Activated CD4-positive, alpha-beta T cell treated with anti-CD3 and anti-CD28 coated beads, Interleukin-2, amount 50 U/mL, for 16 hours (primary cell): ENCODE measurements around the gene NBPF19.
"Not testable (repeated sequence)": the region's sequence is repeated elsewhere in the genome, so short reads cannot be mapped to it uniquely, and the experiment has no call there.

Experiments
- DNase-seq: peaks from one replicate; pipeline ENCODE4 v3.0.0-alpha.2; 2020

NBPF19 gene

GRCh38 chr1:149474745-149475144 is at the start of gene NBPF19:
TSS of gene NBPF19 (plus strand) at chr1:149475045. CDS start at chr1:149475933, 888 bp downstream.
- not testable (repeated sequence) for DNase-seq

GRCh38 chr1:149428317-149428716 is 46.5 kb upstream of the NBPF19 start:
- not testable (repeated sequence) for DNase-seq

- not testable (repeated sequence) for DNase-seq
Observed at GRCh38 chr1:149445451-149445850, 29.4 kb upstream of the NBPF19 start.

GRCh38 chr1:149452196-149452595 is 22.6 kb upstream of the NBPF19 start:
- not testable (repeated sequence) for DNase-seq

- DNase-seq = not testable (repeated sequence)
Observed at GRCh38 chr1:149452652-149453051, 22.2 kb upstream of the NBPF19 start.

GRCh38 chr1:149558350-149558825 is 83.5 kb downstream of the NBPF19 start:
- peak; percentile 82 for DNase-seq

- not testable (repeated sequence) for DNase-seq
Observed at GRCh38 chr1:149561806-149562205, 87.0 kb downstream of the NBPF19 start.

- DNase-seq = not testable (repeated sequence)
Observed at GRCh38 chr1:149565485-149565884, 90.6 kb downstream of the NBPF19 start.

- not testable (repeated sequence) for DNase-seq
Observed at GRCh38 chr1:149572763-149573162, 97.9 kb downstream of the NBPF19 start.

GRCh38 chr1:149585592-149585991 is 110.7 kb downstream of the NBPF19 start:
- DNase-seq = peak; percentile 76
